GM23248 (cell line): ENCODE data around the gene PPP1R26.

Experiments used
- EZH2 ChIP-seq: fragments of 200-600 bp; sonication (generic); IDR thresholded peaks from 2 replicates; pipeline ENCODE4 v1.6.1; 2018; ENCODE audit warnings: antibody characterized with exemption, mild to moderate bottlenecking; ENCODE audit not compliant: insufficient read depth, poor library complexity, severe bottlenecking
- EZH2phosphoT487 ChIP-seq: fragments of 200-600 bp; sonication (generic); IDR thresholded peaks from 2 replicates; pipeline ENCODE4 v1.6.1; 2018; ENCODE audit warnings: antibody characterized with exemption, moderate library complexity, mild to moderate bottlenecking, low read depth; ENCODE audit not compliant: insufficient read depth

DNA sequence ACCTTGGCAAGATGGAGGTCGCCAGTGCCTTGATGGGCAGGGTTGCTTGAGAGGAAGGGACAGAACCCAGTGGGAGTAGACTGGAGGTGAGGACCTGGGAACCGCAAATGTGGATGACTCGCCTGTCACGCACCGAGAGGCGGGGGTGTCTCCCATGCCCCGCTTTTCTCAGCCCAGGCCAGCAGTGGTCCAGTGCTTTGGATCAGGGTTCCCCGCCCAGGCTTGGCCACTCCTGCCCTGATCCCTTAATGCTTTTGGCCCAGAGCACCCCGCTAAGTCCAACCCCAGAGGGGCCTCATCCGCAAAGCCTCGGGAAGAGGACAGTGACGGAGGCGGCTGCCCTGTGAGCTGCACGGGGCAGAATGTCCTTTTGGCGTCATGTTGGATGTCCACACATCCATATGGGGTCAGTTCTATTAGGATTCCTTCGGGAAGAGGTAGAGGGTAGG lies 23.3 kb downstream of the PPP1R26 start:
- TF ChIP-seq EZH2phosphoT487 (no peak), EZH2 (no peak)
